CD4-positive, alpha-beta memory T cell (primary cell): ENCODE data around the gene ZC3H12A. TPM values are rescaled to one million over a fixed set of nuclear protein-coding genes. Genes with fewer than 3 reads are reported as not detected.
A peak's percentile ranks its signal among the peaks of the same experiment; 100 is the strongest.

Source experiments
- CTCF ChIA-PET: fragments of 350-600 bp; sonication (Branson Sonifier 250); formaldehyde crosslinking; loops from one replicate; lab custom pipeline; 2021; ENCODE audit warnings: inconsistent platforms; ENCODE audit not compliant: partially characterized antibody; lab: Charles Lee
- POLR2A ChIA-PET: fragments of 350-600 bp; sonication (Branson Sonifier 250); formaldehyde crosslinking; loops from one replicate; lab custom pipeline; 2021; ENCODE audit not compliant: partially characterized antibody; lab: Charles Lee
- DNase-seq, 5 donors: peaks; one replicate each; pipeline versions ENCODE4 v3.0.0 to v3.0.0-alpha.2; 2020 to 2022; ENCODE audit warnings: mixed read lengths in 1 of 5
- H3K27ac ChIP-seq: one replicate; pipeline ENCODE4 v1.7.0; 2013; ENCODE audit warnings: low read depth, low read length
- H3K27me3 ChIP-seq: 2 replicates; pipeline ENCODE4 v1.7.0; 2013; ENCODE audit warnings: mild to moderate bottlenecking, low read length, moderate library complexity; ENCODE audit not compliant: insufficient read depth
- H3K36me3 ChIP-seq: 2 replicates; pipeline ENCODE4 v1.7.0; 2013; ENCODE audit warnings: mild to moderate bottlenecking, low read length, moderate library complexity; ENCODE audit not compliant: insufficient read depth
- H3K4me1 ChIP-seq: 2 replicates; pipeline ENCODE4 v1.7.0; 2013; ENCODE audit warnings: mild to moderate bottlenecking, low read length, moderate library complexity; ENCODE audit not compliant: insufficient read depth
- H3K4me3 ChIP-seq, 2 donors: one replicate each; pipeline ENCODE4 v1.7.0; 2013; ENCODE audit warnings: low read length in 2 of 2, mild to moderate bottlenecking in 1 of 2
- H3K9me3 ChIP-seq, 2 donors: one replicate each; pipeline ENCODE4 v1.7.0; 2013; ENCODE audit warnings: low read length in 2 of 2, control low read depth in 1 of 2; ENCODE audit not compliant: control insufficient read depth in 1 of 2
- H3K27ac Mint-ChIP-seq, 7 donors: one replicate each; pipeline ENCODE4 v1.8.0; 2020 to 2021; ENCODE audit warnings: mixed read lengths in 7 of 7, mild to moderate bottlenecking in 6 of 7, inconsistent platforms in 3 of 7, moderate library complexity in 3 of 7
- H3K27me3 Mint-ChIP-seq, 2 donors: one replicate each; pipeline ENCODE4 v1.8.0; 2020 to 2021; ENCODE audit warnings: mixed read lengths in 2 of 2
- H3K36me3 Mint-ChIP-seq, 2 donors: one replicate each; pipeline ENCODE4 v1.8.0; 2020 to 2021; ENCODE audit warnings: mixed read lengths in 2 of 2, inconsistent platforms in 1 of 2, mild to moderate bottlenecking in 1 of 2
- H3K4me1 Mint-ChIP-seq, 4 donors: one replicate each; pipeline ENCODE4 v1.8.0; 2020 to 2021; ENCODE audit warnings: mixed read lengths in 4 of 4, mild to moderate bottlenecking in 1 of 4
- H3K4me3 Mint-ChIP-seq, 8 donors: one replicate each; pipeline ENCODE4 v1.8.0; 2020 to 2021; ENCODE audit warnings: mixed read lengths in 8 of 8, mild to moderate bottlenecking in 7 of 8, moderate library complexity in 6 of 8, inconsistent platforms in 3 of 8
- H3K9me3 Mint-ChIP-seq, 8 donors: one replicate each; pipeline ENCODE4 v1.8.0; 2020 to 2021; ENCODE audit warnings: mixed read lengths in 8 of 8, mild to moderate bottlenecking in 5 of 8, inconsistent platforms in 3 of 8, moderate library complexity in 1 of 8
- intact Hi-C: fragments of 100-400 bp; cut with micrococcal nuclease; formaldehyde crosslinking; loops from one replicate; pipeline ENCODE4 v1.15.1; 2023
- polyA plus RNA-seq, 2 donors: library from polyadenylated mRNA; unstranded; fragments of 300-500 nt; fragmentation: Illumina TruSeq; gene quantifications; one replicate each; pipeline ENCODE4 v1.2.3, GENCODE V29; 2021
- total RNA-seq, 2 experiments: library from RNA; stranded (reverse); gene quantifications; one replicate each; pipeline ENCODE4 v1.2.3, GENCODE V29; 2021

The ZC3H12A gene
- total and polyA plus RNA-seq, 4 experiments from 2014 or later, result 10.6 to 60.7 (median 37.3) TPM

DNA sequence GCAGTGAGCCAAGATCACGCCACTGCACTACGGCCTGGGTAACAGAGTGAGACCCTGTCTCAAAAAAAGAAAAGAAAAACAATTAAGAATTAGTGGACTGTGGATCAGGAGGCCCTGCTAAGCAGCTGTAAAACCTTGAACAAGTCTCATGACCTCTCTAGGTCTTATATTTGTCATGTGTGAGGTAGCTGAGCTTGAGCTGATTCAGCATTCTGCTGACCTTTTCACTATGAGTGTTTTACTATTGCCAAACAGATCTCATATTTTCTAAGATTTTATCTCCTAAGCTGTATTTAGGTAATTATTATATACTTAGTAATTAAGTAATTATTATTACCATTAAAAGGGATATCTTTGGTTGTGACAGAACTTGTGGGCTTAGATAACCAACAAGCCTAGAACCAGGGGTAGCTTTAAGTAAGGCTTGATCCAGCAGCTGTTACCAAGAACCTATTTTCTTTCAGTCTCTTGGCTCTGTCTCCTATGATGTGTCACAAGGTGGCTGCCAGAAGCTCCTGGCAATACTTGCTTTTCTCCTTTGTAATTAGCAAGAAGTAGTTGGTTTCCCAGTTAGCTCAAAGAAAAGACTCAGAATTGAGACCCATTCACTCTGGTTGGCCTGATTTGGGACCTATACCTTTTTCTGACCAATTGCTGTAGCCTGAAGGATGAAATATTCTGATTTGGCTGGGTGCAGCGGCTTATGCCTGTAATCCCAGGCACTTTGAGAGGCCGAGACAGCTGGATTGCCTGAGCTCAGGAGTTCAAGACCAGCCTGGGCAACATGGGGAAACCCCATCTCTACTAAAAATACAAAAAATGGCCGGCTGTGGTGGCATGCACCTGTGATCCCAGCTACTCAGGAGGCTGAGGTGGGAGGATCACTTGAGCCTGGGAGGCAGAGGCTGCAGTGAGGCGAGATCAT lies 8.5 kb upstream of the ZC3H12A start:
- Histone ChIP-seq H3K9me3 (no peaks in the 10 kb centered on the region), H3K4me1 (no peaks in the 10 kb centered on the region), H3K36me3 (no peaks in the 10 kb centered on the region), H3K4me3 (no peak overlapping the region), H3K27ac (no peak overlapping the region), H3K27me3 (no peaks in the 10 kb centered on the region)
- peaks cover 3% of the 10 kb centered on the region in 2 donors for H3K36me3 Mint-ChIP-seq
- H3K4me3 Mint-ChIP-seq, result no peak overlapping the region
- H3K27ac Mint-ChIP-seq, result no peak overlapping the region
- CTCF ChIA-PET, result interaction anchor here (0.6 to 7.3 kb wide), 6 partner anchors 11 to 31 kb away, joined by 3 to 69 read pairs (median 6); no protein-coding TSS in a partner anchor
- no peaks in the 10 kb centered on the region for H3K27me3 Mint-ChIP-seq
- no peak for DNase-seq
- intact Hi-C loops, result no loop called here
- no peaks in the 10 kb centered on the region for H3K9me3 Mint-ChIP-seq
- POLR2A ChIA-PET, result interaction anchor here (0.8 to 6.8 kb wide), 5 partner anchors 9 to 225 kb away, joined by 3 to 43 read pairs (median 4); partner anchors contain the start of gene ZC3H12A
- H3K4me1 Mint-ChIP-seq, result peaks cover 6 to 10% (median 7%) of the 10 kb centered on the region in 4 donors

DNA sequence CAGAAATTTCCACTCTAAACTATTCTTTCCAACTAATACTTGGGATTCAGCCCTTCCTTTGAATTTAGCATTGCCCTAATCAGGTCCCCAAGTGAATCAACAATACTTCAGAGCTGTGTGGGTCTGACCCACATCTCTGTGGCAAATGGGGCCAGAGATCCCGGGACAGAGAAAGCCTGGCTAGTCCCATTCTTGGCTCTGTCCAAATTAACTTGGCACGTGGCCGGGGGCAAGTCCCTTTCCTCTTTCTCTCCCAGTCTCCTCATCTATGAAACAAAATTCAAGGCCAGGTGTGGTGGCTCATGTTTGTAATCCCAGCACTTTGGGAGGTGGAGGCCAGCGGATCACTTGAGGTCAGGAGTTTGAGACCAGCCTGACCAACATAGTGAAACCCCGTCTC lies 6.3 kb upstream of the ZC3H12A start:
- Histone ChIP-seq H3K4me1 (peaks cover 15% of the 10 kb centered on the region), H3K27ac (no peak overlapping the region), H3K4me3 (no peak overlapping the region), H3K9me3 (no peaks in the 10 kb centered on the region), H3K36me3 (no peaks in the 10 kb centered on the region), H3K27me3 (no peaks in the 10 kb centered on the region)
- Mint-ChIP-seq H3K4me3 (no peak overlapping the region), H3K27ac (peak overlapping the region in 1 of 7 donors; percentile 73), H3K36me3 (peaks cover 3 to 4% of the 10 kb centered on the region in 2 donors), H3K4me1 (peaks cover 20 to 26% (median 23%) of the 10 kb centered on the region in 4 donors), H3K27me3 (no peaks in the 10 kb centered on the region), H3K9me3 (no peaks in the 10 kb centered on the region)
- intact Hi-C loops, result no loop called here
- ChIA-PET POLR2A (interaction anchor here (1.9 to 6.8 kb wide), 2 partner anchors 10 to 47 kb away, joined by 5 to 43 read pairs; partner anchors contain the start of gene MEAF6), CTCF (interaction anchor here (1.8 to 7.3 kb wide), 2 partner anchors 10 to 18 kb away, joined by 7 to 69 read pairs; no protein-coding TSS in a partner anchor)
- no peak for DNase-seq

DNA sequence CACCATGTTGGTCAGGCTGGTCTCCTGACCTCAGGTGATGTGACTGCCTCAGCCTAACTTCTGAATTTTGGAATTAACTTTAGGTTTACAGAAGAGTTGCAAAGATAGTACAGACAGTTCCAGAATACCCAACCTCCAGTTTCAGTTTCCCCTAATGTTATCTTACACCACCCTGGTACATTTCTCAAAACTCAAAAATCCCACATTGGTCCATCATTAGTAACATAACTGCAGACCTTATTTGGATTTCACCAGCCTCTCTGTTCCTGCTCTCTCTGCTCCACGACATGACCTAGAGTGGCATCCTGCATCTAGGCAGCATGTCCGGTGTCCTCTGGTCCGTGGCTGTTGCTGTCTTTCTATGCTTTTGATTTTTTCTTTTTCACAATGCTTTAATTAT lies 5.0 kb upstream of the ZC3H12A start:
- Histone ChIP-seq H3K4me3 (no peak overlapping the region), H3K4me1 (peaks cover 24% of the 10 kb centered on the region), H3K27ac (no peak overlapping the region), H3K9me3 (no peaks in the 10 kb centered on the region), H3K27me3 (no peaks in the 10 kb centered on the region), H3K36me3 (no peaks in the 10 kb centered on the region)
- CTCF ChIA-PET, result interaction anchor here (10.6 kb wide), 1 partner anchor 18 kb away, joined by 219 read pairs; no protein-coding TSS in a partner anchor
- Mint-ChIP-seq H3K27me3 (peaks cover 0 to 2% of the 10 kb centered on the region in 2 donors), H3K4me1 (peaks cover 27 to 36% (median 31%) of the 10 kb centered on the region in 4 donors), H3K36me3 (peaks cover 3 to 13% of the 10 kb centered on the region in 2 donors), H3K9me3 (peaks cover 0 to 2% (median 0%) of the 10 kb centered on the region in 8 donors), H3K4me3 (no peak overlapping the region), H3K27ac (peak overlapping the region in 5 of 7 donors; percentile 5 to 54 (median 37))
- no peak for DNase-seq
- POLR2A ChIA-PET, result interaction anchor here (1.0 to 10.8 kb wide), 3 partner anchors 10 to 27 kb away, joined by 3 to 229 read pairs (median 10); no protein-coding TSS in a partner anchor
- intact Hi-C loops, result no loop called here

DNA sequence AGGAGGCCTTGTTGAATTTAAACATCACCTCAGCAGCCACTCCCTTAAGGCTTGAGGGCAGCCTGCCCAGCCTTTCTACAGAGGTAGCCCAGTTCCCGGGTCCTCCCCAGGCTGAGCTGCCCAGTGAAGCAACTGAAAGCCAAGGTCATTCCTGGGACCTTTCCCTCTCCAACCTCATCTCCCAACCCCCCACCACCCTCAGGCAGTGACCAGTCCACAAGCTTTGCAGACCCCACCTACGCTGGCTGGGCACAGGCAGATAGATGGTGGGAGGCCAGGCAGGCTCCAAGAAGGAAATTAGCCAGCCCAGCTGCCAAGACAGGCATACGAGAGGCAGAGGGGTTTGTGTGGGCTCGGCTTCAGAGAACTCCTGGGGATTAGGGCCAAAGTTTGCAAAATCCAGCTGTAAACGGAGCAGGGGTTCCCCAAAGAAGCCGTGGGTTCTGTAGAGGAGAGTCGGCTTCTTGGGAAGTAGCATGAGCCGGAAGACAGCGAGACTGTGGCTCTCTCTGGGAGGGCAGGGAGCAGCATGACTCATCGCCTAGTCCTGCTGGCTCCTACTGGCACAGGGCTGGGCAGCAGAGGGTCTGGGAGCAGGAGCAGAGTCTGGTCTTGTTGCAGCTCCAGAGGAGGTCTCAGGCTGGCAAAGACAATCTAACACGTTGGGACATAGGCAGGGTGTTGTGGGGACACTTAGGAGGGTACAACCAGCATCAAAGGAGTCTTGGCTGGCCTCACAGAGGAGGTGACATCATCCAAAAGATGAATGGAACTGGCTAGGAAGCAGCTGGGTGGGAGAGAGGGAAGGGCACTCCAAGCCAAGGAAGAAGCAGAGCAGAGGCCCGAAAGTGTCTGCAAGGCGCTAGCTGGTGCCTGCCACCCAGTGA lies 2.8 kb upstream of the ZC3H12A start:
- H3K27me3 Mint-ChIP-seq, result peaks cover 0 to 2% of the 10 kb centered on the region in 2 donors
- peaks cover 24% of the 10 kb centered on the region for H3K4me1 ChIP-seq
- H3K4me1 Mint-ChIP-seq, result peaks cover 27 to 41% (median 31%) of the 10 kb centered on the region in 4 donors
- no peak for DNase-seq
- peaks cover 16 to 28% of the 10 kb centered on the region in 2 donors for H3K36me3 Mint-ChIP-seq
- H3K36me3 ChIP-seq, result peaks cover 11% of the 10 kb centered on the region
- H3K27ac Mint-ChIP-seq, result peak overlapping the region; percentile 81 to 100 (median 93)
- peaks cover 0 to 2% (median 0%) of the 10 kb centered on the region in 8 donors for H3K9me3 Mint-ChIP-seq
- H3K27me3 ChIP-seq, result no peaks in the 10 kb centered on the region
- peak overlapping the region in 6 of 8 donors; percentile 45 to 95 (median 70) for H3K4me3 Mint-ChIP-seq
- CTCF ChIA-PET, result interaction anchor here (9.9 to 10.6 kb wide), 2 partner anchors 14 to 16 kb away, joined by 101 to 219 read pairs; no protein-coding TSS in a partner anchor
- intact Hi-C loops, result no loop called here
- H3K4me3 ChIP-seq, result no peak overlapping the region
- H3K27ac ChIP-seq, result peak overlapping the region; percentile 96
- POLR2A ChIA-PET, result interaction anchor here (8.6 to 10.8 kb wide), 2 partner anchors 15 kb away, joined by 102 to 229 read pairs; no protein-coding TSS in a partner anchor
- H3K9me3 ChIP-seq, result no peaks in the 10 kb centered on the region

DNA sequence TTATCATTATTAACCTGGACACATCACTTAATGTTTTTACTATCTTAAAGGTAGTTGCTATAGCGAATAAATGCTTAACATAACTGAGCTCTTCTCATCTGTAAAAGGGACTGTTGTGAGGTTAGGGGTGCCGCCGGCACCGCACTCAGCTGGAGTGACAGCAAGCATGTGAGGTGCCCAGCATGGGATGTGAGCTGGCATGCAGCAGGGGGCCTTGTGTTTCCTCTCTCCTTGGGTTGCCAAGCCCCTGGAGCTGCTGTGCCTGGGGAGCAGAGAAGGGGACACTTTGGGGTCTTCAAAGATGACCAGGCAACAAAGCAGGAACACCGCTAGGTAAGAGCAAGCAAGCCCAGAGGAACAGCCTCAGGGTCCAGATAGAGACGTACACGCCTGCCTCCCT lies 2.1 kb upstream of the ZC3H12A start:
- peak overlapping the region; percentile 81 to 100 (median 93) for H3K27ac Mint-ChIP-seq
- Histone ChIP-seq H3K9me3 (no peaks in the 10 kb centered on the region), H3K27ac (peak overlapping the region; percentile 96), H3K36me3 (peaks cover 14% of the 10 kb centered on the region), H3K4me3 (no peak overlapping the region), H3K27me3 (no peaks in the 10 kb centered on the region), H3K4me1 (peaks cover 24% of the 10 kb centered on the region)
- peaks cover 0 to 2% of the 10 kb centered on the region in 2 donors for H3K27me3 Mint-ChIP-seq
- DNase-seq, result no peak
- intact Hi-C loops, result no loop called here
- POLR2A ChIA-PET, result interaction anchor here (0.6 to 10.8 kb wide), 4 partner anchors 9 to 42 kb away, joined by 3 to 229 read pairs (median 116); partner anchors contain the start of gene MEAF6
- H3K36me3 Mint-ChIP-seq, result peaks cover 19 to 33% of the 10 kb centered on the region in 2 donors
- H3K4me3 Mint-ChIP-seq, result peak overlapping the region; percentile 81 to 98 (median 94)
- CTCF ChIA-PET, result interaction anchor here (9.9 to 10.6 kb wide), 2 partner anchors 15 kb away, joined by 101 to 219 read pairs; no protein-coding TSS in a partner anchor
- H3K9me3 Mint-ChIP-seq, result peaks cover 0 to 2% (median 0%) of the 10 kb centered on the region in 8 donors
- peaks cover 27 to 46% (median 31%) of the 10 kb centered on the region in 4 donors for H3K4me1 Mint-ChIP-seq

DNA sequence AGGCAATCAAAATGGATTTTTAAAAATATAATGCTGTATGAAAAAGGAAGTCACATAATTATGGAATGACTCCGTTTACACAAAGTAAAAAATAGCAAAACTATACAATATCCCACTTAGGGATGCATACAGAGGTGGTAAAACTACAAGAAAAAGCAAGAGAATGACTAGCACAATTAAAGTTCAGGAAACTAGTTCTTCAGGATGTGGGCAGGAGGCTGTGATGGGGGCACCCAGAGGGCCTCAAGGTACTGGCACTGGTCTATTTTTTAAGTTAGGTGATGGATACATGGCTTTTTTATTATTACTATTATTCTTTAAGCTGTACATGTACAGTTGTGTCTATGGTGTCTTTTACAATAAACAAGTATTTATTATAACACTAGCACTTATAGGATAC lies 1.4 kb upstream of the ZC3H12A start:
- intact Hi-C loops, result loop anchor here (1.0 kb wide), 1 partner anchor 14 kb away; no protein-coding TSS in a partner anchor
- H3K9me3 Mint-ChIP-seq, result peaks cover 0 to 2% (median 0%) of the 10 kb centered on the region in 8 donors

More for the DNA sequence above, 1.4 kb upstream of the ZC3H12A start:
- no peak for DNase-seq
- Mint-ChIP-seq H3K27ac (peak overlapping the region; percentile 81 to 100 (median 93)), H3K4me1 (peaks cover 29 to 53% (median 34%) of the 10 kb centered on the region in 4 donors), H3K27me3 (peaks cover 0 to 2% of the 10 kb centered on the region in 2 donors), H3K4me3 (peak overlapping the region; percentile 81 to 98 (median 94)), H3K36me3 (peaks cover 26 to 39% of the 10 kb centered on the region in 2 donors)
- H3K27me3 ChIP-seq, result no peaks in the 10 kb centered on the region
- ChIA-PET POLR2A (interaction anchor here (0.6 to 10.8 kb wide), 4 partner anchors 9 to 41 kb away, joined by 3 to 229 read pairs (median 116); partner anchors contain the start of gene MEAF6), CTCF (interaction anchor here (0.8 to 10.6 kb wide), 4 partner anchors 14 to 37 kb away, joined by 3 to 219 read pairs (median 52); no protein-coding TSS in a partner anchor)
- no peaks in the 10 kb centered on the region for H3K9me3 ChIP-seq
- peaks cover 17% of the 10 kb centered on the region for H3K36me3 ChIP-seq
- peaks cover 29% of the 10 kb centered on the region for H3K4me1 ChIP-seq
- peak overlapping the region in 1 of 2 donors; percentile 96 for H3K4me3 ChIP-seq
- peak overlapping the region; percentile 96 for H3K27ac ChIP-seq
